WTC11 (cell line): Measurements from ENCODE around the gene CELSR1. TPM values are rescaled to one million over a fixed set of nuclear protein-coding genes. Genes with fewer than 3 reads are reported as not detected.

Source experiments
- ATAC-seq: fragments of 200-7000 bp; cut with Tn5 transposase; 2 replicates; pipeline ENCODE4 v1.10.0; 2021; ENCODE audit warnings: mild to moderate bottlenecking, moderate library complexity
- CTCF ChIA-PET: fragments of 300-600 bp; sonication (Branson Sonifier 250); formaldehyde crosslinking; loops from one replicate; lab custom pipeline; 2021; ENCODE audit warnings: antibody characterized with exemption; lab: Charles Lee
- POLR2A ChIA-PET: fragments of 350-600 bp; sonication (Branson Sonifier 250); formaldehyde crosslinking; loops from one replicate; lab custom pipeline; 2021; ENCODE audit warnings: antibody characterized with exemption; lab: Charles Lee
- DNase-seq: peaks from one replicate; pipeline ENCODE4 v3.0.0; 2021; ENCODE audit warnings: low spot score
- H3K27ac Mint-ChIP-seq: 2 replicates; pipeline ENCODE4 v1.8.0; 2021; ENCODE audit warnings: mixed read lengths
- H3K27me3 Mint-ChIP-seq: 2 replicates; pipeline ENCODE4 v1.8.0; 2021; ENCODE audit warnings: low read depth, mild to moderate bottlenecking, moderate library complexity, mixed read lengths
- H3K36me3 Mint-ChIP-seq: 2 replicates; pipeline ENCODE4 v1.8.0; 2021; ENCODE audit warnings: mixed read lengths
- H3K4me1 Mint-ChIP-seq: 2 replicates; pipeline ENCODE4 v1.8.0; 2022; ENCODE audit warnings: mixed read lengths
- H3K4me3 Mint-ChIP-seq: 2 replicates; pipeline ENCODE4 v1.8.0; 2021; ENCODE audit warnings: mild to moderate bottlenecking, moderate library complexity, mixed read lengths
- H3K9me3 Mint-ChIP-seq: 2 replicates; pipeline ENCODE4 v1.8.0; 2021; ENCODE audit warnings: mixed read lengths
- ATF1 ChIP-seq: sonication (generic); formaldehyde crosslinking; IDR thresholded peaks from 2 replicates; pipeline ENCODE4 v1.8.1; 2023; ENCODE audit warnings: mild to moderate bottlenecking, moderate library complexity, missing genetic modification reagents
- CDX4 ChIP-seq: fragments of 250-450 bp; sonication (Bioruptor Pico); IDR thresholded peaks from 2 replicates; pipeline ENCODE4 v1.9.0; 2021; ENCODE audit warnings: moderate library complexity, mild to moderate bottlenecking, inconsistent platforms, borderline replicate concordance
- CREB1 ChIP-seq: sonication (generic); formaldehyde crosslinking; IDR thresholded peaks from 2 replicates; pipeline ENCODE4 v1.8.0; 2023; ENCODE audit warnings: mild to moderate bottlenecking, missing genetic modification reagents
- CTCF ChIP-seq: fragments of 200-600 bp; IDR thresholded peaks from 2 replicates; pipeline ENCODE4 v1.8.0; 2022; ENCODE audit warnings: antibody characterized with exemption
- E2F4 ChIP-seq: sonication (generic); formaldehyde crosslinking; IDR thresholded peaks from 2 replicates; pipeline ENCODE4 v1.8.1; 2022; ENCODE audit warnings: low read depth, mild to moderate bottlenecking, moderate library complexity, missing genetic modification reagents, borderline replicate concordance
- EMX1 ChIP-seq: fragments of 250-450 bp; sonication (Bioruptor Pico); IDR thresholded peaks from 2 replicates; pipeline ENCODE4 v1.8.0; 2021; ENCODE audit warnings: mild to moderate bottlenecking
- FOXK1 ChIP-seq: sonication (generic); formaldehyde crosslinking; IDR thresholded peaks from 2 replicates; pipeline ENCODE4 v1.8.0; 2022; ENCODE audit warnings: mild to moderate bottlenecking, moderate library complexity, missing genetic modification reagents
- FOXP1 ChIP-seq: sonication (generic); formaldehyde crosslinking; IDR thresholded peaks from 2 replicates; pipeline ENCODE4 v1.8.0; 2022; ENCODE audit warnings: missing genetic modification reagents, mild to moderate bottlenecking, moderate library complexity, borderline replicate concordance
- GRHL2 ChIP-seq: fragments of 250-450 bp; sonication (Bioruptor Pico); IDR thresholded peaks from 2 replicates; pipeline ENCODE4 v1.8.0; 2022; ENCODE audit warnings: mild to moderate bottlenecking, moderate library complexity; ENCODE audit not compliant: insufficient replicate concordance, severe bottlenecking
- MYBL2 ChIP-seq: sonication (generic); formaldehyde crosslinking; IDR thresholded peaks from 2 replicates; pipeline ENCODE4 v1.8.1; 2023; ENCODE audit warnings: mild to moderate bottlenecking, moderate library complexity, missing genetic modification reagents
- NFATC4 ChIP-seq: fragments of 250-450 bp; sonication (Bioruptor Pico); IDR thresholded peaks from 2 replicates; pipeline ENCODE4 v1.9.0; 2021; ENCODE audit warnings: mild to moderate bottlenecking
- NR3C1 ChIP-seq: sonication (generic); formaldehyde crosslinking; conservative IDR thresholded peaks from 2 replicates; pipeline ENCODE4 v1.8.1; 2023; ENCODE audit warnings: low read depth, mild to moderate bottlenecking, missing genetic modification reagents
- PREB ChIP-seq: sonication (generic); formaldehyde crosslinking; IDR thresholded peaks from 2 replicates; pipeline ENCODE4 v1.8.1; 2022; ENCODE audit warnings: mild to moderate bottlenecking, missing genetic modification reagents, moderate library complexity, borderline replicate concordance
- PRRX2 ChIP-seq: fragments of 250-450 bp; sonication (Bioruptor Pico); IDR thresholded peaks from 2 replicates; pipeline ENCODE4 v1.8.0; 2021; ENCODE audit warnings: mild to moderate bottlenecking
- SMAD3 ChIP-seq: sonication (generic); formaldehyde crosslinking; IDR thresholded peaks from 2 replicates; pipeline ENCODE4 v1.8.0; 2022; ENCODE audit warnings: missing genetic modification reagents, mild to moderate bottlenecking, borderline replicate concordance
- TP53 ChIP-seq: sonication (generic); formaldehyde crosslinking; IDR thresholded peaks from 2 replicates; pipeline ENCODE4 v1.8.1; 2023; ENCODE audit warnings: mild to moderate bottlenecking, missing genetic modification reagents
- ZNF121 ChIP-seq: sonication (generic); formaldehyde crosslinking; IDR thresholded peaks from 2 replicates; pipeline ENCODE4 v1.8.0; 2023; ENCODE audit warnings: missing genetic modification reagents
- ZNF263 ChIP-seq: sonication (generic); formaldehyde crosslinking; IDR thresholded peaks from 2 replicates; pipeline ENCODE4 v1.8.1; 2022; ENCODE audit warnings: low read depth, mild to moderate bottlenecking, moderate library complexity, missing genetic modification reagents
- ZNF416 ChIP-seq: fragments of 250-450 bp; sonication (Bioruptor Pico); IDR thresholded peaks from 2 replicates; pipeline ENCODE4 v1.9.0; 2021; ENCODE audit warnings: mild to moderate bottlenecking, inconsistent platforms
- ZNF423 ChIP-seq: fragments of 250-450 bp; sonication (Bioruptor Pico); IDR thresholded peaks from 2 replicates; pipeline ENCODE4 v2.1.2; 2022; ENCODE audit warnings: mild to moderate bottlenecking, moderate library complexity
- ZNF532 ChIP-seq: fragments of 250-450 bp; sonication (Bioruptor Pico); IDR thresholded peaks from 2 replicates; pipeline ENCODE4 v1.9.0; 2021; ENCODE audit warnings: mild to moderate bottlenecking, borderline replicate concordance
- ZNF671 ChIP-seq: fragments of 250-450 bp; sonication (Bioruptor Pico); IDR thresholded peaks from 2 replicates; pipeline ENCODE4 v1.8.0; 2021; ENCODE audit warnings: mild to moderate bottlenecking
- total RNA-seq: library from RNA; stranded (reverse); gene quantifications from 3 replicates; pipeline ENCODE4 v1.2.3, GENCODE V29; 2021
- TF ChIP-seq, protein P1 (sequence below): sonication (generic); formaldehyde crosslinking; IDR thresholded peaks from 2 replicates; pipeline ENCODE4 v1.8.0; 2023; ENCODE audit warnings: missing genetic modification reagents, mild to moderate bottlenecking, borderline replicate concordance
- TF ChIP-seq, protein P2 (sequence below): fragments of 250-450 bp; sonication (Bioruptor Pico); IDR thresholded peaks from 2 replicates; pipeline ENCODE4 v1.9.0; 2021; ENCODE audit warnings: mild to moderate bottlenecking

The CELSR1 gene
- total RNA-seq, 1 experiment from 2014 or later, result 16.8 TPM

GRCh38 chr22:46481386-46481785 lies 56.0 kb downstream of the CELSR1 start (continued):
- TF ChIP-seq ZNF532 (CRISPR knock-in tag) (no peak), FOXK1 (CRISPR knock-in tag) (no peak), NFATC4 (CRISPR knock-in tag) (no peak), MYBL2 (CRISPR knock-in tag) (no peak), CDX4 (CRISPR knock-in tag) (no peak), NR3C1 (no peak), ZNF263 (no peak), EMX1 (CRISPR knock-in tag) (no peak), TP53 (CRISPR knock-in tag) (no peak)
- TF ChIP-seq, protein P1, sequence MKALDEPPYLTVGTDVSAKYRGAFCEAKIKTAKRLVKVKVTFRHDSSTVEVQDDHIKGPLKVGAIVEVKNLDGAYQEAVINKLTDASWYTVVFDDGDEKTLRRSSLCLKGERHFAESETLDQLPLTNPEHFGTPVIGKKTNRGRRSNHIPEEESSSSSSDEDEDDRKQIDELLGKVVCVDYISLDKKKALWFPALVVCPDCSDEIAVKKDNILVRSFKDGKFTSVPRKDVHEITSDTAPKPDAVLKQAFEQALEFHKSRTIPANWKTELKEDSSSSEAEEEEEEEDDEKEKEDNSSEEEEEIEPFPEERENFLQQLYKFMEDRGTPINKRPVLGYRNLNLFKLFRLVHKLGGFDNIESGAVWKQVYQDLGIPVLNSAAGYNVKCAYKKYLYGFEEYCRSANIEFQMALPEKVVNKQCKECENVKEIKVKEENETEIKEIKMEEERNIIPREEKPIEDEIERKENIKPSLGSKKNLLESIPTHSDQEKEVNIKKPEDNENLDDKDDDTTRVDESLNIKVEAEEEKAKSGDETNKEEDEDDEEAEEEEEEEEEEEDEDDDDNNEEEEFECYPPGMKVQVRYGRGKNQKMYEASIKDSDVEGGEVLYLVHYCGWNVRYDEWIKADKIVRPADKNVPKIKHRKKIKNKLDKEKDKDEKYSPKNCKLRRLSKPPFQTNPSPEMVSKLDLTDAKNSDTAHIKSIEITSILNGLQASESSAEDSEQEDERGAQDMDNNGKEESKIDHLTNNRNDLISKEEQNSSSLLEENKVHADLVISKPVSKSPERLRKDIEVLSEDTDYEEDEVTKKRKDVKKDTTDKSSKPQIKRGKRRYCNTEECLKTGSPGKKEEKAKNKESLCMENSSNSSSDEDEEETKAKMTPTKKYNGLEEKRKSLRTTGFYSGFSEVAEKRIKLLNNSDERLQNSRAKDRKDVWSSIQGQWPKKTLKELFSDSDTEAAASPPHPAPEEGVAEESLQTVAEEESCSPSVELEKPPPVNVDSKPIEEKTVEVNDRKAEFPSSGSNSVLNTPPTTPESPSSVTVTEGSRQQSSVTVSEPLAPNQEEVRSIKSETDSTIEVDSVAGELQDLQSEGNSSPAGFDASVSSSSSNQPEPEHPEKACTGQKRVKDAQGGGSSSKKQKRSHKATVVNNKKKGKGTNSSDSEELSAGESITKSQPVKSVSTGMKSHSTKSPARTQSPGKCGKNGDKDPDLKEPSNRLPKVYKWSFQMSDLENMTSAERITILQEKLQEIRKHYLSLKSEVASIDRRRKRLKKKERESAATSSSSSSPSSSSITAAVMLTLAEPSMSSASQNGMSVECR (CRISPR knock-in tag), result no peak
- TF ChIP-seq, protein P2, sequence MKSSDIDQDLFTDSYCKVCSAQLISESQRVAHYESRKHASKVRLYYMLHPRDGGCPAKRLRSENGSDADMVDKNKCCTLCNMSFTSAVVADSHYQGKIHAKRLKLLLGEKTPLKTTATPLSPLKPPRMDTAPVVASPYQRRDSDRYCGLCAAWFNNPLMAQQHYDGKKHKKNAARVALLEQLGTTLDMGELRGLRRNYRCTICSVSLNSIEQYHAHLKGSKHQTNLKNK (CRISPR knock-in tag), result no peak

GRCh38 chr22:46480396-46480795 lies 57.0 kb downstream of the CELSR1 start:
- CTCF ChIA-PET, result no interaction called here
- POLR2A ChIA-PET, result no interaction called here
- Mint-ChIP-seq H3K27me3 (no peaks in the 10 kb centered on the region), H3K4me3 (no peak overlapping the region), H3K36me3 (peaks cover 20% of the 10 kb centered on the region), H3K9me3 (peaks cover 12% of the 10 kb centered on the region), H3K27ac (peak overlapping the region; percentile 44), H3K4me1 (peaks cover 23% of the 10 kb centered on the region)
- ATAC-seq (no peak), DNase-seq (no peak)
- TF ChIP-seq PREB (CRISPR knock-in tag) (no peak), CREB1 (CRISPR knock-in tag) (no peak), E2F4 (CRISPR knock-in tag) (no peak), ZNF416 (no peak), ZNF121 (CRISPR knock-in tag) (no peak), ATF1 (no peak), FOXP1 (CRISPR knock-in tag) (no peak), ZNF423 (CRISPR knock-in tag) (no peak), GRHL2 (no peak), PRRX2 (CRISPR knock-in tag) (no peak), EMX1 (CRISPR knock-in tag) (no peak), ZNF671 (CRISPR knock-in tag) (no peak), NR3C1 (no peak), CTCF (no peak), SMAD3 (CRISPR knock-in tag) (no peak)
